NCI-H1092 treated with DMSO at 0.1 percent for 48 hours (cell line): Measurements from ENCODE around the gene PRKG1.

ENCODE experiments used
- DNase-seq: peaks from one replicate; lab custom pipeline; 2025; lab: John Stamatoyannopoulos, UW

PRKG1 gene

GRCh38 chr10:51932530-51932929 is 858.2 kb downstream of the PRKG1 start:
- no peak for DNase-seq

GRCh38 chr10:51934373-51934772 is 860.1 kb downstream of the PRKG1 start:
- no peak for DNase-seq

GRCh38 chr10:51935341-51935740 is 861.1 kb downstream of the PRKG1 start:
- DNase-seq = no peak

- no peak for DNase-seq
Observed at GRCh38 chr10:51937308-51938140, 863.2 kb downstream of the PRKG1 start.

- DNase-seq = no peak
Observed at GRCh38 chr10:51950371-51950995, 876.2 kb downstream of the PRKG1 start.

- no peak for DNase-seq
Observed at GRCh38 chr10:51950996-51951555, 876.8 kb downstream of the PRKG1 start.

GRCh38 chr10:51951601-51952000 is 877.3 kb downstream of the PRKG1 start:
- DNase-seq = no peak

- no peak for DNase-seq
Observed at GRCh38 chr10:51952056-51952455, 877.8 kb downstream of the PRKG1 start.

- no peak for DNase-seq
Observed at GRCh38 chr10:51955696-51956095, 881.4 kb downstream of the PRKG1 start.

- no peak for DNase-seq
Observed at GRCh38 chr10:51956822-51957221, 882.5 kb downstream of the PRKG1 start.

GRCh38 chr10:51960494-51960895 is 886.2 kb downstream of the PRKG1 start:
- DNase-seq = peak; percentile 29

- DNase-seq = no peak
Observed at GRCh38 chr10:51961401-51961800, 887.1 kb downstream of the PRKG1 start.

GRCh38 chr10:51964630-51965029 is 890.3 kb downstream of the PRKG1 start:
- no peak for DNase-seq

GRCh38 chr10:51965451-51965850 is 891.2 kb downstream of the PRKG1 start:
- DNase-seq = no peak

- no peak for DNase-seq
Observed at GRCh38 chr10:51972733-51973346, 898.6 kb downstream of the PRKG1 start.

GRCh38 chr10:51980752-51981151 is 906.5 kb downstream of the PRKG1 start:
- no peak for DNase-seq

GRCh38 chr10:51981731-51982130 is 907.4 kb downstream of the PRKG1 start:
- no peak for DNase-seq

- DNase-seq = no peak
Observed at GRCh38 chr10:51983481-51983880, 909.2 kb downstream of the PRKG1 start.

GRCh38 chr10:51985336-51985735 is 911.0 kb downstream of the PRKG1 start:
- DNase-seq = no peak

- DNase-seq = no peak
Observed at GRCh38 chr10:51986516-51986915, 912.2 kb downstream of the PRKG1 start.

GRCh38 chr10:51993475-51993874 is 919.2 kb downstream of the PRKG1 start:
- no peak for DNase-seq

- no peak for DNase-seq
Observed at GRCh38 chr10:51999096-51999495, 924.8 kb downstream of the PRKG1 start.
